G401 (cell line): ENCODE measurements around the gene DTX2. TPM values are rescaled to one million over a fixed set of nuclear protein-coding genes. Genes with fewer than 3 reads are reported as not detected.
A peak's percentile ranks its signal among the peaks of the same experiment; 100 is the strongest.
"Not testable (repeated sequence)": the region's sequence is repeated elsewhere in the genome, so short reads cannot be mapped to it uniquely, and the experiment has no call there.

Source experiments
- DNase-seq: peaks from one replicate; pipeline ENCODE4 v3.0.0-alpha.2; 2015; ENCODE audit warnings: low spot score
- in situ Hi-C: cut with HindIII; loops from 2 replicates; pipeline ENCODE4 v1.10.0; 2016; ENCODE audit warnings: low sequenced_read_pairs, mixed read lengths
- total RNA-seq: library from RNA; depleted of rRNA; stranded (reverse); fragments of >200 nt; shearing (Covaris generic); gene quantifications from 2 replicates; pipeline ENCODE4 v1.2.3, GENCODE V29; 2014; rRNA removed

The DTX2 gene
- total RNA-seq: 15.8 and 20.1 TPM in 2 replicates

- in situ Hi-C loops, DNase-seq: not testable (repeated sequence)
Observed at GRCh38 chr7:76461464-76462101, at the start of gene DTX2. Gene DTX2 (plus strand): TSS chr7:76461709. CDS start chr7:76480510, 18,801 bp downstream.

GRCh38 chr7:76412249-76412648, 49.3 kb upstream of the DTX2 start:
- in situ Hi-C loops: no loop called here
- no peak for DNase-seq

DNA sequence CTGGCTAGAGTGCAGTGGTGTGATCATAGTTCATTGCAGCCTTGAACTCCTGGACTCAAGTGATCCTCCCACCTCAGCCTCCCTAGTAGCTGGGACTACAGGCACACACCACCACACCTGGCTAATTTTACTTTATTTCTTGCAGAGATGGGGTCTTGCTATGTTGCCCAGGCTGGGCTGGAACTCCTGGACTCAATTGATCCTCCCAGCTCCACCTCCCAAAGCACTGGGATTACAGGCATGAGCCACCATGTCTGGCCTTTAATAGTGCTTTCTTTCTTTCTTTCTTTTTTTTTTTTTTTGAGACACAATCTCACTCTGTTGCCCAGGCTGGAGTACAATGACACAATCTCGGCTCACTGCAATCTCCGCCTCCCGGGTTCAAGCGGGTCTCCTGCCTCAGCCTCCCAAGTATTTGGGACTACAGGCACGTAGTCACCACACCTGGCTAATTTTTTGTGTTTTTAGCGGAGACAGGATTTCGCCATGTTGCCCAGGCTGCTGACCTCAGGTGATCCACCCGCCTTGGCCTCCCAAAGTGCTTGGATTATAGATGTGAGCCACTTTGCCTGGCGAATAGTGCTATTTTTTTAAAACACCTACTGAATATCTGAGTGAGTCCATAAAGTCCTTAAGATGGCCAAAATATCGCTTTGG, 43.7 kb upstream of the DTX2 start:
- in situ Hi-C loops, DNase-seq: not testable (repeated sequence)

- in situ Hi-C loops: not testable (repeated sequence)
- DNase-seq: peak; percentile 23
Observed at GRCh38 chr7:76421097-76421496, 40.4 kb upstream of the DTX2 start.

DNA sequence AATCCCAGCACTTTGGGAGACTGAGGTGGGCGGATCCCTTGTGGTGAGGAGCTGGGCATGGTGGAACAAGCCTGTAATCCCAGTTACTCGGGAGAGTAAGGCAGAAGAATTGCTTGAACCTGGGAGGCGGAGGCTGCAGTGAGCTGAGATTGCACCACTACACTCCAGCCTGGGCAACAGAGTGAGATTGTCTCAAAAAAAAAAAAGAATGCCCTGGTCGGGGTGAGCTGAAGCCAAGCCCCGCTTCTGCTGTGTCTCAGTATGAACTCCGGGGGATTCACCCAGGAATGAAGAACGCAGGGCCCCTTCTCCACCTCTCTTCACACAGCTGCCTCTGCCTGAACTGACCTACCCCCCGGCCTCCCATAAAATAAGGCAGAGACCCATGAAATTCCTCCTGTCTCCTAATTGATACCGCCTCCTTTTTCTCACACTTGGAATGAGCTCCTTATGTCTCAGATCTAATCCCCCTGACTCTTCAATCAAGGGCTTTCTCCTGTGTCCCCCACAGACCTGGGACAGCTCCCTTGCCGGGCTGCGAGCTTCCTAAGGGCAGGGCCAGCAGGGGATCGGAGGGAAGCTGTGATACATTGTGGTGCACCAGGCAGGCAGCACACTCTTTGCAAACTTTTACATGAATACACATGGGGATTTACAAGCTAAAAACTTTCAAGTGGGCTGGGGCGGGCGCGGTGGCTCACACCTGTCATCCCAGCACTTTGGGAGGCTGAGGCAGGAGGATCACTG, 37.7 kb upstream of the DTX2 start:
- DNase-seq: no peak
- in situ Hi-C loops: no loop called here

DNA sequence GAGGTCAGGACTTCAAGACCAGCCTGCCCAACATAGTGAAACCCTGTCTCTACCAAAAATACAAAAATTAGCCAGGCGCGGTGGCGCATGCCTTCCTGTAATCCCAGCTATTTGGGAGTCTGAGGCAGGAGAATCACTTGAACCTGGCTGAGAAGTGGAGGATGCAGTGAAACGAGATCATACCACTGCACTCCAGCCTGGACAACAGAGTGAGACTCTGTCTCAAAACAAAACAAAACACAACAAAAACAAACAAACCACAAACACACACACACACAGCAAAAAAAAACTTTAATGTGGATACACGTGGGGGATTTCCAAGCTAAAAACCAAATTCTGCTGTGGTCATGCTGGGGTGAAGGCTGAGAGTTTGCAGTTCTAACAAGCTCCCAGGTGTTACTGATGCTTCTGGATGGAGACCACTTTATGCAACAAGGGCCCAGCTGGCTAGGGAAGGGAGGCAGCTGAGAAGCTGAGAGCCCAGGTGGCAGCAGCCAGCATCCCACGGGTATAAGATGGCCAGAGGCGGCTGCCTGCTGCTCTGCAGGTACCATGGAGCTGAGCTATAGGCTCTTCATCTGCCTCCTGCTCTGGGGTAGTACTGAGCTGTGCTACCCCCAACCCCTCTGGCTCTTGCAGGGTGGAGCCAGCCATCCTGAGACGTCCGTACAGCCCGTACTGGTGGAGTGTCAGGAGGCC, 36.9 kb upstream of the DTX2 start, which contains the start of gene ZP3:
Gene ZP3 (plus strand): TSS at position 538 of the 699 bp plus-strand sequence. CDS start 15 bp downstream, at position 553.
- in situ Hi-C loops: no loop called here
- DNase-seq: no peak

GRCh38 chr7:76425156-76425555, 36.4 kb upstream of the DTX2 start:
- in situ Hi-C loops: no loop called here
- DNase-seq: no peak

- in situ Hi-C loops, DNase-seq: not testable (repeated sequence)
Observed at GRCh38 chr7:76425558-76425957, 36.0 kb upstream of the DTX2 start.

GRCh38 chr7:76426246-76426645, 35.3 kb upstream of the DTX2 start:
- no peak for DNase-seq
- in situ Hi-C loops: no loop called here

DNA sequence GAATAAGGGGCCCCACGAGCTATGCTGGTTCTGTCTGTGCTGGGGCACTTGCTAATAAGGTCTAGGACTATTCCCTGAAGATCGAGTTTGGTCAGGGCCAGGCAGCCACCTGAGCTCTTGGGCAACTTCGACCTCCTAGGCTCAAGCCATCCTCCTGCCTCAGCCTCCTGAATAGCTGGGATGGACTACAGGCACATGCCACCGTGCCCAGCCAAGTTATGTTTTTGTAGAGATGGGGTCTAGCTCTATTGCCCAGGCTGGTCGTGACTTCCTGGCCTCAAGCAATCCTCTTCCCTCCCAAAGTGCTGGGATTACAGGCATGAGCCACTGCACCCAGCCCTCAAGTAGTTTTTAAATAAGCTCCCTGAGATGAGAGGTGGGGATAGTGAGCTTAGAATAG, 33.9 kb upstream of the DTX2 start:
- DNase-seq: no peak
- in situ Hi-C loops: no loop called here

DNA sequence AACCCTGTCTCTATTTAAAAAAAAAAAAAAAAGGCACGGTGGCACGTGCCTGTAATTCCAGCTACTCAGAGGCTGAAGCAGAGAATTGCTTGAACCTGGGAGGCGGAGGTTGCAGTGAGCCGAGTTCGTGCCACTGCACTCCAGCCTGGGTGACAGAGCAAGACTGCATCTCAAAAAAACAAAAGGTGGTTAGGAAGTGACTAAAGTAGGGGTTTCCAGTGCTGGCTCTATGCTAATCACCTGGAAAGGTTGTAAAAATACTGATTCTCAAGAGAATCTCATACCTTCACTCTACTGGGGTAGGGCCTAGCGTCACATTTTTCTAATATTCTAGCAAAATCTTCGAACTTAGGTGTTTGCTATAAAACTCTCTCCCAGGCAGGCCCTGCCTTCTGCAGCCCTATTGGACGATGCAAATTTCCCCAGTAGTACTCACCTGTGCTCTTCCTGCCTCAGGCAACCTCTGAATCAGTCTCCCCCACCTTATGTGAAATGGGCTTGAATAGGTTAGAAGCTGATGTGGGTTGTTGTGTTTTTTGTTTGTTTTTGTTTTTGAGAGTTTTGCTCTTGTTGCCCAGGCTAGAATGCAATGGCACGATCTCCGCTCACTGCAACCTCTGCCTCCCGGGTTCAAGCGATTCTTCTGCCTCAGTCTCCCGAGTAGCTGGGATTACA, 33.2 kb upstream of the DTX2 start:
- in situ Hi-C loops: no loop called here
- no peak for DNase-seq

GRCh38 chr7:76428868-76429805, 32.4 kb upstream of the DTX2 start:
- in situ Hi-C loops: no loop called here

DNA sequence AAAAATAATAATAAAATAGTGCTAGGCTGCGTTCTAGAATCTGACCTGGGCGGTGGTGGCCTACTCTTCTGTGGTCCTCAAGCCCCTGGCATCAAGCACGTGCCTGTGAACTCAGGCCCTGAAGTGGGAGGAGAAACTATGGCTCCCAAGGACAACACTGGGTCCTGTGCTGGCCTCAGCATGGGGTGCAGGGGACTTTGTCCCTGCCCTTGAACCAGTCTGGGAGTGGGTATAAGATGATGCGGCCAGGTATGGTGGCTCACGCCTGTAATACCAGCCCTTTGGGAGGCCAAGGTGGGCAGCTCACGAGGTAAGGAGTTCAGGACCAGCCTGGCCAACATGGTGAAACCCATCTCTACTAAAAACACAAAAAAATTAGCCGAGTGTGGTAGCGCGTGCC, 31.3 kb upstream of the DTX2 start:
- in situ Hi-C loops: no loop called here
- no peak for DNase-seq

More at GRCh38 chr7:76428868-76429805, 32.4 kb upstream of the DTX2 start:
- DNase-seq: no peak

DNA sequence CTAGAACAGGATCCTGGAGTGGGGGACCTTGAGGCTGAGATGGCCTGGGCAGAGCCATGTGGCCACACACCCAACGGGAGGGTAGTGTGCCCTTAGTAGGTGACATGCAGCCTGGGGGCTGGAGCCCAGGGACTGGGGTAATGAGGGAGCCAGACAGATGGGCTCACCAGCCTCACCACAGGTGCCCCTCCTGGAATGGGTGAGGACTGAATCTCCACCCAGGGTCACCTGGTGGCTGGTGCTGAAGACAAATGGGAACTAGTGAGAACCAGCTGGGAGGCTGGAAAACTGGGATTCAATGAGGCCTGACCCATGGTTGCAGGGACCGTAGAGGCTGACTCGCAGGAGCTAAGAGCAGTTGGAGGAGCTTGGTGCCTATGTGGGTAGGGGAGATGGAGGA, 30.7 kb upstream of the DTX2 start:
- DNase-seq: no peak
- in situ Hi-C loops: no loop called here

DNA sequence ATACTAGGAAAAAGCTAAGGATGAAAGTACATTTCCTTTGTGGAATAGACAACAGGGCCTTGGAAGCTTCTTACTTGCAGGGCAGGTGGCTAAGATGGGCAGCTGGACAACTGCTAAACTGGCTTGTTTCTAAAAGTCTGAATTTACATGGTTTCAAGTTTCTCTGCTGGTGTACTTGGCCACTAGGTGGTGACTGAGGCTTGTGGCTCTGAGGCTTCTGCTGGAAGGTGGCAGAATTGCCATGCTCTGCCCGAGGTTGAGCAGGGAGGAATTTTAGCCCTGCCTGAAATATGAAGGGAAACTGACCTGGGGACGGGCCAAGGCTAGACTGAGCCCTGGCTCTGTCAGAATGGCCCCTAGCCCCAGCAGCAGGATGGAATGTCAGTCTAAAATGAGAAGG, 23.6 kb upstream of the DTX2 start:
- DNase-seq: peak; percentile 64
- in situ Hi-C loops: not testable (repeated sequence)

- in situ Hi-C loops, DNase-seq: not testable (repeated sequence)
Observed at GRCh38 chr7:76439120-76439888, 22.2 kb upstream of the DTX2 start.

- in situ Hi-C loops, DNase-seq: not testable (repeated sequence)
Observed at GRCh38 chr7:76440404-76440803, 21.1 kb upstream of the DTX2 start.
